GM13976 (cell line): ENCODE data around the gene DNASE2B.

ENCODE experiments used
- DNase-seq: peaks from one replicate; pipeline ENCODE4 v3.0.0; 2012; ENCODE audit warnings: low spot score
- CTCF ChIP-seq: IDR thresholded peaks from 2 replicates; pipeline ENCODE4 v1.5.1; 2012; ENCODE audit warnings: borderline replicate concordance, mild to moderate bottlenecking; ENCODE audit not compliant: insufficient read depth; ENCODE audit errors: extremely low read depth, missing control alignments, control extremely low read depth
- in situ Hi-C: fragments of 300-500 bp; cut with MboI; formaldehyde crosslinking; loops from one replicate; pipeline ENCODE4 v1.12.0; 2022; ENCODE audit warnings: low sequenced_read_pairs, mixed read lengths, inconsistent platforms; ENCODE audit not compliant: unreplicated experiment

The DNASE2B gene

GRCh38 chr1:84424513-84425149 is 26.3 kb downstream of the DNASE2B start:
- in situ Hi-C loops, result no loop called here
- no peak for TF ChIP-seq CTCF
- DNase-seq, result no peak

GRCh38 chr1:84425150-84425896 is 27.0 kb downstream of the DNASE2B start:
- in situ Hi-C loops, result no loop called here
- no peak for TF ChIP-seq CTCF
- DNase-seq, result no peak

GRCh38 chr1:84426376-84426775 is 28.1 kb downstream of the DNASE2B start:
- in situ Hi-C loops, result no loop called here
- no peak for DNase-seq
- TF ChIP-seq CTCF, result no peak

GRCh38 chr1:84427250-84428188 is 29.2 kb downstream of the DNASE2B start:
- no peak for TF ChIP-seq CTCF
- in situ Hi-C loops, result no loop called here
- DNase-seq, result no peak

GRCh38 chr1:84428235-84428634 is 30.0 kb downstream of the DNASE2B start:
- DNase-seq, result no peak
- in situ Hi-C loops, result no loop called here
- no peak for TF ChIP-seq CTCF

- in situ Hi-C loops, result no loop called here
- no peak for TF ChIP-seq CTCF
- no peak for DNase-seq
These were observed 30.9 kb downstream of the DNASE2B start for GRCh38 chr1:84429231-84429630.
